Measurements from ENCODE around the gene PARVB. TPM values are rescaled to one million over a fixed set of nuclear protein-coding genes. Genes with fewer than 3 reads are reported as not detected.

PARVB gene
- total and polyA plus RNA-seq, 2 donors (not counting 3 experiments of a cell fraction or from before 2014, with no cell fraction given) = 155 to 162 TPM

DNA sequence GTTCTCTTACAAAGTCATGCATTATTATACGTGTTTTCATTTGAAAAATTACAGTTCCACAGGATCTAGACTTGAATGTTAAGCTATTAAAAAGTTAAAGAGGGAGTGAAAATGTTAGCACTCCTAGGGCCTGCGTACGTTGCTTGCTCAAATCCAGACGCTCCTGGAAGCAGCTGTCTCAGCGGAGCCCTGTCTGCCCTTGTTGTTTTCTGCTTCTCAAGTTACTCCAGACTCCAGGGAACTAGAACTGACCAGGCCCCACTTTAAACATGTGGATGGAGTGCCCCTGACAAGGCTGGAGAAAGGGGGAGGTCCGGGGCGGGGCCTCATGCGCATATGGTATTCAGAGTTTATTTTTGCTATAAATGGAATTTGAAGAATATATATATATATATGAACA is 9.6 kb downstream of the PARVB start:
- intact Hi-C loops (cut with micrococcal nuclease) = no loop called here
- CTCF ChIA-PET = interaction anchor here (1.4 to 3.1 kb wide), 3 partner anchors 14 to 52 kb away, joined by 4 to 9 read pairs (median 6); no protein-coding TSS in a partner anchor

More for the DNA sequence above, 9.6 kb downstream of the PARVB start:
- Histone ChIP-seq H3K4me3 (replicated peaks in 1 of 3; ENCODE audit: insufficient read depth in 1 of 3, low read depth in 1 of 3, low read length in 3 of 3) (no peak overlapping the region), H3K4me2 (ENCODE audit: insufficient read depth, low read length) (no peak overlapping the region), H3K27ac (ENCODE audit: insufficient read depth, low read depth, low read length) (no peak overlapping the region), H2AFZ (ENCODE audit: low read depth, low read length) (no peak overlapping the region), H3K9me3 (replicated peaks; ENCODE audit: control insufficient read depth, insufficient read depth, low read length) (no peaks in the 10 kb centered on the region), H3K36me3 (ENCODE audit: control insufficient read depth in 2 of 2, extremely low read depth in 1 of 2, insufficient read depth in 2 of 2, low read length in 2 of 2) (peaks cover 0 to 4% of the 10 kb centered on the region in 2 experiments), H3K9ac (replicated peaks; ENCODE audit: extremely low read depth, insufficient read depth, low read length) (no peak overlapping the region), H3K4me1 (ENCODE audit: control insufficient read depth, extremely low read depth, insufficient read depth, low read length) (peaks cover 39% of the 10 kb centered on the region), H3K27me3 (ENCODE audit: control insufficient read depth in 2 of 2, insufficient read depth in 2 of 2, low read length in 2 of 2) (no peaks in the 10 kb centered on the region), H3K79me2 (ENCODE audit: control insufficient read depth, insufficient read depth, low read length) (peaks cover 86% of the 10 kb centered on the region), H3K9me1 (replicated peaks; ENCODE audit: control insufficient read depth, extremely low read depth, insufficient read depth, low read length) (no peaks in the 10 kb centered on the region), H4K20me1 (replicated peaks; ENCODE audit: control insufficient read depth, extremely low read depth, insufficient read depth, low read length) (no peaks in the 10 kb centered on the region)
- no peak for FAIRE-seq
- no peak for DNase-seq (ENCODE audit: low read depth, low spot score)
- BruUV-seq (replicated peaks) = no TSS peak
- dilution Hi-C loops (cut with MboI; ENCODE audit: extremely low pct_ligation_motif_present, low sequenced_read_pairs) = no loop called here
- POLR2A ChIA-PET = interaction anchor here (0.6 kb wide), 1 partner anchor 15 kb away, joined by 3 read pairs; no protein-coding TSS in a partner anchor
- TF ChIP-seq FOS (IDR thresholded peaks at IDR 0.05; ENCODE audit: borderline replicate concordance, insufficient read depth, low read length) = no peak
- TF ChIP-seq MYC (IDR thresholded peaks at IDR 0.05; ENCODE audit: low read depth, low read length) = no peak
- no peak for TF ChIP-seq JUN (IDR thresholded peaks at IDR 0.05; ENCODE audit: borderline replicate concordance, insufficient read depth, insufficient read length, low read depth)
- TF ChIP-seq, protein P1, sequence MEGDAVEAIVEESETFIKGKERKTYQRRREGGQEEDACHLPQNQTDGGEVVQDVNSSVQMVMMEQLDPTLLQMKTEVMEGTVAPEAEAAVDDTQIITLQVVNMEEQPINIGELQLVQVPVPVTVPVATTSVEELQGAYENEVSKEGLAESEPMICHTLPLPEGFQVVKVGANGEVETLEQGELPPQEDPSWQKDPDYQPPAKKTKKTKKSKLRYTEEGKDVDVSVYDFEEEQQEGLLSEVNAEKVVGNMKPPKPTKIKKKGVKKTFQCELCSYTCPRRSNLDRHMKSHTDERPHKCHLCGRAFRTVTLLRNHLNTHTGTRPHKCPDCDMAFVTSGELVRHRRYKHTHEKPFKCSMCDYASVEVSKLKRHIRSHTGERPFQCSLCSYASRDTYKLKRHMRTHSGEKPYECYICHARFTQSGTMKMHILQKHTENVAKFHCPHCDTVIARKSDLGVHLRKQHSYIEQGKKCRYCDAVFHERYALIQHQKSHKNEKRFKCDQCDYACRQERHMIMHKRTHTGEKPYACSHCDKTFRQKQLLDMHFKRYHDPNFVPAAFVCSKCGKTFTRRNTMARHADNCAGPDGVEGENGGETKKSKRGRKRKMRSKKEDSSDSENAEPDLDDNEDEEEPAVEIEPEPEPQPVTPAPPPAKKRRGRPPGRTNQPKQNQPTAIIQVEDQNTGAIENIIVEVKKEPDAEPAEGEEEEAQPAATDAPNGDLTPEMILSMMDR (IDR thresholded peaks at IDR 0.05; ENCODE audit: extremely low read depth in 1 of 2, insufficient read depth in 1 of 2, low read depth in 1 of 2, low read length in 2 of 2) = no peak
- TF ChIP-seq GATA2 (IDR thresholded peaks at IDR 0.05; ENCODE audit: insufficient read depth, insufficient read length, low read depth, low read length) = no peak
- TF ChIP-seq POLR2AphosphoS5 (IDR thresholded peaks at IDR 0.05; ENCODE audit: insufficient read depth, low read depth, low read length) = no peak

Data from endothelial cell of umbilical vein (primary cell).